Fibroblast of mammary gland (primary cell): ENCODE results near the gene ACD.
A peak's percentile ranks its signal among the peaks of the same experiment; 100 is the strongest.

Experiments
- DNase-seq: peaks from one replicate; pipeline ENCODE4 v3.0.0-alpha.2; 2010; ENCODE audit warnings: low read depth
- H3K4me3 ChIP-seq: 2 replicates; pipeline ENCODE4 v1.5.1; 2011; ENCODE audit warnings: low read depth, mild to moderate bottlenecking, low read length, moderate library complexity; ENCODE audit not compliant: control insufficient read depth
- TF ChIP-seq, protein P1 (sequence below): conservative IDR thresholded peaks from 2 replicates; pipeline ENCODE4 v1.5.1; 2011; ENCODE audit warnings: low read depth, low read length, inconsistent platforms; ENCODE audit not compliant: control insufficient read depth, insufficient read depth

Gene ACD

DNA sequence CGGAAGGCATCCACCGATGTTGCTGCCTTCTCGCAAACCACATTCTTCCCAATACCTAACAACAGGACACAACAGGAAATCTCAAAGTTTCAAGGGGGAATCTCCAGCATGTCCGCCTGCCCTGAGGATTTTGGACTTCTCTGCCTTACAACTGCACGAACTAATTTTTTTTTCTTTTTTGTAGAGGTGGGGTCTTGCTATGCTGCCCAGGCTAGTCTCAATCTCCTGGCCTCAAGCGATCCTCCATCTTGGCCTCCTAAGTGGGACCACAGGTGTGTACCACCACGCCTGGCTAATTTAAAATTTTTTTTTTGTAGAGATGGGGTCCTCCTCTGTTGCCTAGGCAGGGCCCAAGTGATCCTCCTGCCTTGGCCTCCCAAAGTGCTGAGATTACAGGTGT lies 15.9 kb upstream of the ACD start:
- no peak for DNase-seq
- TF ChIP-seq, protein P1, sequence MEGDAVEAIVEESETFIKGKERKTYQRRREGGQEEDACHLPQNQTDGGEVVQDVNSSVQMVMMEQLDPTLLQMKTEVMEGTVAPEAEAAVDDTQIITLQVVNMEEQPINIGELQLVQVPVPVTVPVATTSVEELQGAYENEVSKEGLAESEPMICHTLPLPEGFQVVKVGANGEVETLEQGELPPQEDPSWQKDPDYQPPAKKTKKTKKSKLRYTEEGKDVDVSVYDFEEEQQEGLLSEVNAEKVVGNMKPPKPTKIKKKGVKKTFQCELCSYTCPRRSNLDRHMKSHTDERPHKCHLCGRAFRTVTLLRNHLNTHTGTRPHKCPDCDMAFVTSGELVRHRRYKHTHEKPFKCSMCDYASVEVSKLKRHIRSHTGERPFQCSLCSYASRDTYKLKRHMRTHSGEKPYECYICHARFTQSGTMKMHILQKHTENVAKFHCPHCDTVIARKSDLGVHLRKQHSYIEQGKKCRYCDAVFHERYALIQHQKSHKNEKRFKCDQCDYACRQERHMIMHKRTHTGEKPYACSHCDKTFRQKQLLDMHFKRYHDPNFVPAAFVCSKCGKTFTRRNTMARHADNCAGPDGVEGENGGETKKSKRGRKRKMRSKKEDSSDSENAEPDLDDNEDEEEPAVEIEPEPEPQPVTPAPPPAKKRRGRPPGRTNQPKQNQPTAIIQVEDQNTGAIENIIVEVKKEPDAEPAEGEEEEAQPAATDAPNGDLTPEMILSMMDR: no peak
- H3K4me3 ChIP-seq: no peak overlapping the region

DNA sequence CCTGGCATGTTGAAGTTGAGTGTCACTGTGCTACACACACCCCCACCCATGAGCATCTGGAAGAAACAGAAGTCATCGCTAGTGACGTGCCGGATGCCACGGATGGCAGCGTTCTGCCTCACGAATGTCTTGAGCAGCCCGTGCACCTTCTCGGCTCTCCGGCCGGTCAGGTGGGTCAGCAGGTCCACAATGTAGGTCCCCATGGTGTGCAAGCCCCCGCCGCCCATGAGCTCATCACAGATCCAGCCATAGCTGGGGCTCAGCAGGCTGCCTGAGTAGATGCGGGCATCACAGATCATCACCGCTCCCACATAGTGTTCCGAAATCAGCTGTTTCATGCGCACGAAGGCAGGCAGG lies 15.5 kb upstream of the ACD start:
- no peak overlapping the region for H3K4me3 ChIP-seq
- TF ChIP-seq, protein P1: no peak
- no peak for DNase-seq

DNA sequence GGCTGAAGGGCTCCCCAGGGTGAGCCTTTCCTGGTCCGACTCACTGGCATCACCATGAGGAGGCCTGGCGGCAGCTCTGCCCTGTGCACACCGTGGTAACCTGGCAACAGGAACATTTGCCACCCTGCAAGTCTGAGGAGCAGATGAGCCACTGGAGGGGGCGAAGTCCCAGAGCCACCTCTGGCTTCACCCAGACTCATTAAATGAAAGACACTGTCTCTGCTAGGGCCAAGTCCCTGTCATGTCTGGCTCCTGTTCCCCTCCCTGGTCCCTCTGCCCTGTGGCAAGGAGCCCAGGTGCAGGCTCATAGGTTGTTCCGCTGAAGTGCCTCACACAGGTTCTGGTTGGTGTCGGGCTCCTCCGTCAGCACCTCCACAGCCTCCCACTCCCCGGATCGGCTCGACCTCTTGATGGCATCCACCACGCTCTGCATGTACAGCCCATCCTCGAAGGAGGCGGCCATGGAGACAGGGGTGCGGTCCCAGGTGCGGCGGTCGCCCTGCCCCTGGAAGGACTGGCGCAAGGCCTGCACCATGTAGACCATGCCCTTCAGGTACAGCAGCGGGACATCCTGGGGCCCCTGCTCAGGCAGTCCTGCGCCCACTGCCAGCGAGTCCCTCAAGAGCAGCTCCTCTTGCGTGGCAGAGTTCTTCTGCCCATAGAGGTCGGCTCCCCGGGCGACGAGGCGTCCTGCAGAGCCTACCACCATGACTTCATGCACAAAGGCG lies 15.0 kb upstream of the ACD start:
- no peak overlapping the region for H3K4me3 ChIP-seq
- TF ChIP-seq, protein P1: no peak
- no peak for DNase-seq

DNA sequence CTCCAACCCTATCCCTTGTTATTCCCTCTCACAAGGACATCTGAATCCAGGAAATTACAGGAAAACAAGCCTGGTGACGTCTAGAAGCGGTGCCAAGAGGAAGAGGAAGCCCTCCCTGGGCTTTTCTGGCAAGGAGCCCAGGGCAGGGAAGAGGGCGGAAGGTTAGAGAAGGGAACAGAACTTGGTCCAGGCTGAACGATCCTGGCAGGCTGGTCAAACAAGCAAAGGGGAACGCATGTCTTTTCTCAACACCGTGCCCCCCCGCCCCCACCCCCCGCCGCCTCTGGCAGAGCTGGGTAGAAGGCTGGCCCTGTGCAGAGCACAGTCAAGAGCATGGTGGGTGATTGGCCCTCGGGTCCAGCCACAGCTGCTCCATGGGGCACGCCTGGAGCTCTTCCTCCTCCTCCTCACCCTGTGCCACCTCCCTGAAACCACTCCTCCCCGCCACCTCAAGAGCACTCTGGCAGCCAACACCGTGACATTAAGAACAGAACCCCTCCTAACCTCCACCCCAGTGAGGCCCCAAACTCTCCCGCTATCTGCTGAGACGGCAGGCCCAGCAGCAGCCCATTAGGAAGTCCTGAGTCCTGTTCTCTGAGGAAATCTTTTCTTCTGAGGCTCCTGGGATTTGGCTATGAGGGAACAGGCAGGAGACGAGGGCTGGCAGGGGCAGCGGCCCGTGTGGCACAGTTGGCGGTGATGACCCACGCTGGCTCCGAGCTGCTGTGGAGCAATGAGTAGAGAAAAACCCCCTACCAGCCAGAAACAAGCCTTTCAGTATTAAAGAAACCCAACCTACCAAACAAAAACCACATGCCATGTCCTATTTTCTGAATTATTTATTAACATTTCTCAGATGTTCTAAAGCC lies 13.9 kb upstream of the ACD start:
- TF ChIP-seq, protein P1: no peak
- H3K4me3 ChIP-seq: no peak overlapping the region
- DNase-seq: peak; percentile 27

DNA sequence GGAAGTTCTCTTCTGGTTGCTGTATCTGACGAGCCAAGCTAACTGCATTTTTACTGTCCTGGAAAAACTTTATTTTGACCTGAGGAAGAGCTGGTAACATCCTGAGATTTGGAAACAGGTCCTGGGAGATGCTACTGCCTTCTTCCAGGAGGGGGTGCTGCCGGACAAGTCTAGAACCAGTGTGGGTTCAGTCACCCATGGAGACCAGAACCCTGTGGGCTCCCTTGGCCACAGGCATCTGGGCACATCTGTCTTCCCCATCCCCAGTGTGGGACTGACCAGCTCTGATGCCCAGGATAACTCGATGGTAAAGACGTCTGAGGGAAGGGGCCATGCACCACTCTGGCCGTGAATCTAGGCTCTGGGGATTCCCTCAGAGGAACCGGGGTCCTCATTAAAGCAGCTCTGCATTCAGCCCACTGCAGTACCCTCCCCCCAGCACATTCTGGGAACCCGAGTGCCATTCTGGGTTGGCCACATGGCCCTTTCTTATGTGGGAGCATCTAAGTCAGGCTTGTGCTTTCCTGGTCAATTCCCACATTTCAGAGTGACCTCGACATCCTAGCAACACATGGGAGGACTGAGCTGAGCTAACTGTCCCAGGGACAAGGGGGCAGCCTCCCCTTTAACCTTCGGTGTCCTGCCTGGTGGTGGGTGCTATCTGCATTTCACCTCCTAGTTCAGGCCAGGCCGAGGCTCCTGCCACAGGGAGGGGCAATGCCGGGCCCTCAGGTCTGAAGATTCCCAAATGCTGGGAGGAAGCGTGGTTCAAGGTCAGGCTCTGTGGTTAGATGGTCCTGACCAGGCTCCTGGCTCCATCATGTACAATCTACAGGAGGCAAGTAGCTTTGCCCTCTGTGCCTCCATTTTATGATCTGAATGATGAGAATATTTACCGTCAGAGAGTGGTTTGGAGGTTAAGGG lies 12.9 kb upstream of the ACD start:
- DNase-seq: peak; percentile 74
- TF ChIP-seq, protein P1: peak; percentile 90
- H3K4me3 ChIP-seq: no peak overlapping the region

DNA sequence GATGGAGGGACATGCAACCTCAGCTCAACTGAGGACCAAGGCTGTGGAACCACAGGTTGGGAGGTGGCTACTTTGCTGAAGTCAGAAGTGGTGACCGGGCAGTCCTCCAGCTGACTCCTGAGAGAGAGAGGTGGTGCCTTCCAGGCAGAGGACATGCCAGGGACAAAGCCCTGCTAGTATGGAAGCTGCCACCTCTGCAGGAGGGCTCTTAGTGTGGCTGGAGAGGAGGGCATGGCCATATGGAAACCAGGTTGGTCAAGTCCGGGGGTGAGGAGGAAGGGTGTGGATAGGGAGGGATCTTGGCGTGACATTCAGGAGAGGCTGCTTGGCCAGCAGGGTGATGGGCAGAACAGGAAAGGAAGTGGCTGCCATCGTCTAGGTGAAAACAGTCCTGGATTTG lies 12.2 kb upstream of the ACD start:
- TF ChIP-seq, protein P1: no peak
- no peak for DNase-seq
- H3K4me3 ChIP-seq: no peak overlapping the region
